Dendritic cell treated with granulocyte-macrophage colony-stimulating factor and Interleukin-4, amounts not matched to agents 40 ng/mL and 50 ng/mL, for 4 days (primary cell): ENCODE measurements around the gene SAMD4A.

Source experiments
- H3K27ac Mint-ChIP-seq: one replicate; pipeline ENCODE4 v1.8.0; 2022; ENCODE audit warnings: mild to moderate bottlenecking, mixed read lengths
- H3K27me3 Mint-ChIP-seq: one replicate; pipeline ENCODE4 v1.8.0; 2022; ENCODE audit warnings: mild to moderate bottlenecking, mixed read lengths
- H3K36me3 Mint-ChIP-seq: one replicate; pipeline ENCODE4 v1.8.0; 2022; ENCODE audit warnings: low read depth, mixed read lengths
- H3K4me1 Mint-ChIP-seq: one replicate; pipeline ENCODE4 v1.8.0; 2022; ENCODE audit warnings: low read depth, mixed read lengths
- H3K4me3 Mint-ChIP-seq: one replicate; pipeline ENCODE4 v1.8.0; 2022; ENCODE audit warnings: mild to moderate bottlenecking, moderate library complexity, mixed read lengths
- H3K9me3 Mint-ChIP-seq: one replicate; pipeline ENCODE4 v1.8.0; 2022; ENCODE audit warnings: mixed read lengths
- intact Hi-C: fragments of 100-400 bp; cut with micrococcal nuclease; formaldehyde crosslinking; loops from one replicate; pipeline ENCODE4 v1.15.0; 2022

The SAMD4A gene

GRCh38 chr14:54823757-54824549 lies 257.0 kb downstream of the SAMD4A start:
- intact Hi-C loops: no loop called here
- H3K27ac Mint-ChIP-seq: no peak overlapping the region
- peaks cover 21% of the 10 kb centered on the region for H3K9me3 Mint-ChIP-seq
- no peaks in the 10 kb centered on the region for H3K27me3 Mint-ChIP-seq
- no peak overlapping the region for H3K4me3 Mint-ChIP-seq
- peaks cover 5% of the 10 kb centered on the region for H3K4me1 Mint-ChIP-seq
- H3K36me3 Mint-ChIP-seq: no peaks in the 10 kb centered on the region

- Mint-ChIP-seq H3K27ac (no peak overlapping the region), H3K4me3 (no peak overlapping the region), H3K4me1 (no peaks in the 10 kb centered on the region), H3K27me3 (peaks cover 3% of the 10 kb centered on the region), H3K9me3 (peaks cover 21% of the 10 kb centered on the region), H3K36me3 (no peaks in the 10 kb centered on the region)
- intact Hi-C loops: no loop called here
Observed at GRCh38 chr14:54828037-54828436, 261.1 kb downstream of the SAMD4A start.

GRCh38 chr14:54829486-54830224 lies 262.7 kb downstream of the SAMD4A start:
- H3K4me1 Mint-ChIP-seq: no peaks in the 10 kb centered on the region
- peaks cover 8% of the 10 kb centered on the region for H3K9me3 Mint-ChIP-seq
- H3K4me3 Mint-ChIP-seq: no peak overlapping the region
- H3K27me3 Mint-ChIP-seq: peaks cover 3% of the 10 kb centered on the region
- H3K36me3 Mint-ChIP-seq: no peaks in the 10 kb centered on the region
- H3K27ac Mint-ChIP-seq: no peak overlapping the region
- intact Hi-C loops: no loop called here

- H3K27ac Mint-ChIP-seq: no peak overlapping the region
- H3K27me3 Mint-ChIP-seq: peaks cover 3% of the 10 kb centered on the region
Observed at GRCh38 chr14:54830650-54831049, 263.7 kb downstream of the SAMD4A start.

GRCh38 chr14:54834081-54834480 lies 267.2 kb downstream of the SAMD4A start:
- no peaks in the 10 kb centered on the region for H3K4me1 Mint-ChIP-seq
- peaks cover 3% of the 10 kb centered on the region for H3K27me3 Mint-ChIP-seq
- intact Hi-C loops: no loop called here
- H3K36me3 Mint-ChIP-seq: no peaks in the 10 kb centered on the region
- H3K4me3 Mint-ChIP-seq: no peak overlapping the region
- H3K9me3 Mint-ChIP-seq: no peaks in the 10 kb centered on the region
- no peak overlapping the region for H3K27ac Mint-ChIP-seq

More at GRCh38 chr14:54830650-54831049, 263.7 kb downstream of the SAMD4A start:
- intact Hi-C loops: no loop called here
- no peaks in the 10 kb centered on the region for H3K36me3 Mint-ChIP-seq
- no peaks in the 10 kb centered on the region for H3K9me3 Mint-ChIP-seq
- no peak overlapping the region for H3K4me3 Mint-ChIP-seq
- no peaks in the 10 kb centered on the region for H3K4me1 Mint-ChIP-seq

- intact Hi-C loops: no loop called here
- H3K4me1 Mint-ChIP-seq: peaks cover 3% of the 10 kb centered on the region
- H3K27ac Mint-ChIP-seq: no peak overlapping the region
- H3K36me3 Mint-ChIP-seq: no peaks in the 10 kb centered on the region
- no peak overlapping the region for H3K4me3 Mint-ChIP-seq
- no peaks in the 10 kb centered on the region for H3K9me3 Mint-ChIP-seq
- H3K27me3 Mint-ChIP-seq: peaks cover 3% of the 10 kb centered on the region
Observed at GRCh38 chr14:54834727-54835126, 267.8 kb downstream of the SAMD4A start.

GRCh38 chr14:54836231-54836630 lies 269.3 kb downstream of the SAMD4A start:
- intact Hi-C loops: no loop called here
- Mint-ChIP-seq H3K36me3 (peaks cover 11% of the 10 kb centered on the region), H3K27ac (no peak overlapping the region), H3K4me3 (no peak overlapping the region), H3K9me3 (no peaks in the 10 kb centered on the region), H3K27me3 (peaks cover 3% of the 10 kb centered on the region), H3K4me1 (peaks cover 8% of the 10 kb centered on the region)

- H3K4me1 Mint-ChIP-seq: peaks cover 13% of the 10 kb centered on the region
- H3K27me3 Mint-ChIP-seq: no peaks in the 10 kb centered on the region
- peaks cover 19% of the 10 kb centered on the region for H3K36me3 Mint-ChIP-seq
- intact Hi-C loops: no loop called here
- H3K9me3 Mint-ChIP-seq: no peaks in the 10 kb centered on the region
- no peak overlapping the region for H3K4me3 Mint-ChIP-seq
- no peak overlapping the region for H3K27ac Mint-ChIP-seq
Observed at GRCh38 chr14:54837508-54838149, 270.7 kb downstream of the SAMD4A start.

- H3K4me3 Mint-ChIP-seq: no peak overlapping the region
- H3K27me3 Mint-ChIP-seq: no peaks in the 10 kb centered on the region
- H3K9me3 Mint-ChIP-seq: no peaks in the 10 kb centered on the region
- peaks cover 20% of the 10 kb centered on the region for H3K36me3 Mint-ChIP-seq
- intact Hi-C loops: no loop called here
- H3K4me1 Mint-ChIP-seq: peaks cover 13% of the 10 kb centered on the region
- no peak overlapping the region for H3K27ac Mint-ChIP-seq
Observed at GRCh38 chr14:54838931-54839512, 272.1 kb downstream of the SAMD4A start.

- no peaks in the 10 kb centered on the region for H3K27me3 Mint-ChIP-seq
- no peaks in the 10 kb centered on the region for H3K9me3 Mint-ChIP-seq
- peaks cover 13% of the 10 kb centered on the region for H3K4me1 Mint-ChIP-seq
- H3K27ac Mint-ChIP-seq: no peak overlapping the region
- intact Hi-C loops: no loop called here
- peaks cover 20% of the 10 kb centered on the region for H3K36me3 Mint-ChIP-seq
- no peak overlapping the region for H3K4me3 Mint-ChIP-seq
Observed at GRCh38 chr14:54839701-54840119, 272.8 kb downstream of the SAMD4A start.

- no peaks in the 10 kb centered on the region for H3K27me3 Mint-ChIP-seq
- H3K4me1 Mint-ChIP-seq: peaks cover 13% of the 10 kb centered on the region
- no peak overlapping the region for H3K4me3 Mint-ChIP-seq
- intact Hi-C loops: no loop called here
- H3K36me3 Mint-ChIP-seq: peaks cover 20% of the 10 kb centered on the region
- H3K27ac Mint-ChIP-seq: no peak overlapping the region
- H3K9me3 Mint-ChIP-seq: no peaks in the 10 kb centered on the region
Observed at GRCh38 chr14:54840336-54840735, 273.4 kb downstream of the SAMD4A start.

- H3K27ac Mint-ChIP-seq: peak overlapping the region; percentile 28
- H3K4me1 Mint-ChIP-seq: peaks cover 13% of the 10 kb centered on the region
- no peaks in the 10 kb centered on the region for H3K27me3 Mint-ChIP-seq
- no peaks in the 10 kb centered on the region for H3K9me3 Mint-ChIP-seq
- H3K4me3 Mint-ChIP-seq: no peak overlapping the region
- intact Hi-C loops: no loop called here
- peaks cover 20% of the 10 kb centered on the region for H3K36me3 Mint-ChIP-seq
Observed at GRCh38 chr14:54840798-54841197, 273.9 kb downstream of the SAMD4A start.
